Sigmoid colon (tissue), 7 donors: Measurements from ENCODE around the gene MRPL54. TPM values are rescaled to one million over a fixed set of nuclear protein-coding genes. Genes with fewer than 3 reads are reported as not detected.
"Not testable (repeated sequence)": the region's sequence is repeated elsewhere in the genome, so short reads cannot be mapped to it uniquely, and the experiment has no call there.

ENCODE experiments used
- DNase-seq: peaks from one replicate; pipeline ENCODE4 v3.0.0-alpha.2; 2019
- H3K27ac ChIP-seq, 4 donors: fragments of 200-600 bp; sonication (generic); one replicate each; pipeline ENCODE4 v1.5.1; 2016 to 2019; ENCODE audit warnings: mild to moderate bottlenecking in 1 of 4
- H3K27me3 ChIP-seq, 3 donors: fragments of 200-600 bp; sonication (generic); one replicate each; pipeline ENCODE4 v1.5.1; 2019; ENCODE audit warnings: mild to moderate bottlenecking in 1 of 3
- H3K36me3 ChIP-seq, 4 donors: fragments of 200-600 bp; sonication (generic); one replicate each; pipeline ENCODE4 v1.5.1; 2016 to 2019
- H3K4me1 ChIP-seq, 4 donors: fragments of 200-600 bp; sonication (generic); one replicate each; pipeline ENCODE4 v1.5.1; 2017 to 2019
- H3K4me3 ChIP-seq, 4 donors: fragments of 200-600 bp; sonication (generic); one replicate each; pipeline ENCODE4 v1.5.1; 2017 to 2019; ENCODE audit warnings: mild to moderate bottlenecking in 2 of 4, moderate library complexity in 1 of 4
- H3K9me3 ChIP-seq, 4 donors: fragments of 200-600 bp in 3 of 4; sonication (generic) in 3 of 4; one replicate each; pipeline versions ENCODE4 v1.5.1 to v1.6.1; 2013 to 2019
- CTCF ChIP-seq, 4 experiments: fragments of 450-650 bp in 3 of 4; fragments of 200-600 bp in 1 of 4; IDR thresholded peaks; one replicate each; pipeline ENCODE4 v1.5.1; 2016 to 2019; ENCODE audit warnings: antibody characterized with exemption in 4 of 4, mild to moderate bottlenecking in 3 of 4, moderate library complexity in 2 of 4
- EP300 ChIP-seq, 4 donors: sonication (generic); formaldehyde crosslinking; IDR thresholded peaks; one replicate each; pipeline ENCODE4 v1.6.1; 2017; ENCODE audit warnings: antibody characterized with exemption in 4 of 4
- POLR2A ChIP-seq, 2 donors: fragments of 450-650 bp; IDR thresholded peaks; one replicate each; pipeline ENCODE4 v1.6.1; 2016; ENCODE audit warnings: antibody characterized with exemption in 2 of 2, mild to moderate bottlenecking in 2 of 2, moderate library complexity in 2 of 2
- POLR2AphosphoS5 ChIP-seq, 4 donors: sonication (generic); formaldehyde crosslinking; IDR thresholded peaks; one replicate each; pipeline ENCODE4 v1.6.1; 2017; ENCODE audit warnings: antibody characterized with exemption in 4 of 4
- WGBS, 2 donors: extraction: QIAGEN DNeasy Blood & Tissue Kit; methylation state at CpG; one replicate each; pipeline ENCODE4 v1.1.7; 2013; 5-methylcytosine and 5-hydroxymethylcytosine counted together
- intact Hi-C: fragments of 100-400 bp; cut with DNase I; formaldehyde crosslinking; loops from one replicate; pipeline ENCODE4 v1.15.1; 2023
- polyA plus RNA-seq, 3 donors: library from polyadenylated mRNA; stranded (reverse); fragments of 200-250 nt; gene quantifications; one replicate each; pipeline ENCODE4 v1.2.3, GENCODE V29; 2013
- total RNA-seq, 4 donors: library from RNA; depleted of rRNA; stranded (reverse); fragments of >200 nt; gene quantifications; one replicate each; pipeline ENCODE4 v1.1.0, GENCODE V29; 2016
- donor health status: healthy with polysubstance abuse.
- donor health status: Bipolar disorder and iron deficiency.
- donor health status: healthy.

MRPL54 gene
- total and polyA plus RNA-seq, 7 donors = 80.6 to 185 (median 105) TPM

- 93 to 95% methylated on average over 12 of the region's 12 CpGs for WGBS, 2 donors
- Histone ChIP-seq H3K36me3 (peaks cover 13 to 43% (median 27%) of the 10 kb centered on the region in 4 donors), H3K9me3 (no peaks in the 10 kb centered on the region), H3K27me3 (no peaks in the 10 kb centered on the region), H3K4me3 (no peak overlapping the region), H3K27ac (no peak overlapping the region), H3K4me1 (peaks cover 0 to 30% (median 23%) of the 10 kb centered on the region in 4 donors)
- intact Hi-C loops = no loop called here
- DNase-seq = no peak
- no peak for TF ChIP-seq EP300 (IDR thresholded peaks at IDR 0.05)
- no peak for TF ChIP-seq CTCF (IDR thresholded peaks at IDR 0.05)
- no peak for TF ChIP-seq POLR2AphosphoS5 (IDR thresholded peaks at IDR 0.05)
- no peak for TF ChIP-seq POLR2A (IDR thresholded peaks at IDR 0.05)
Observed at GRCh38 chr19:3765121-3765520, 2.6 kb downstream of the MRPL54 start.

GRCh38 chr19:3765757-3766156 lies 3.3 kb downstream of the MRPL54 start:
- peaks cover 0 to 24% (median 17%) of the 10 kb centered on the region in 4 donors for H3K4me1 ChIP-seq
- H3K9me3 ChIP-seq, H3K27me3 ChIP-seq, intact Hi-C loops, H3K27ac ChIP-seq, DNase-seq, H3K4me3 ChIP-seq: not testable (repeated sequence)
- WGBS, 2 donors = 95 to 96% methylated on average over 5 of the region's 5 CpGs
- H3K36me3 ChIP-seq = peaks cover 13 to 43% (median 27%) of the 10 kb centered on the region in 4 donors

GRCh38 chr19:3766520-3766919 lies 4.0 kb downstream of the MRPL54 start:
- H3K36me3 ChIP-seq = peaks cover 13 to 43% (median 27%) of the 10 kb centered on the region in 4 donors
- peaks cover 0 to 20% (median 13%) of the 10 kb centered on the region in 4 donors for H3K4me1 ChIP-seq
- TF ChIP-seq POLR2AphosphoS5 (IDR thresholded peaks at IDR 0.05) (no peak), POLR2A (IDR thresholded peaks at IDR 0.05) (no peak)
- no peak overlapping the region for H3K4me3 ChIP-seq
- 76 to 87% methylated on average over 7 of the region's 7 CpGs for WGBS, 2 donors
- peaks cover 0 to 4% (median 0%) of the 10 kb centered on the region in 3 donors for H3K27me3 ChIP-seq
- peak; percentile 63 for DNase-seq
- intact Hi-C loops = no loop called here
- no peaks in the 10 kb centered on the region for H3K9me3 ChIP-seq
- H3K27ac ChIP-seq = no peak overlapping the region

- Histone ChIP-seq H3K4me3 (no peak overlapping the region), H3K36me3 (peaks cover 13 to 43% (median 27%) of the 10 kb centered on the region in 4 donors), H3K27ac (no peak overlapping the region), H3K27me3 (peaks cover 0 to 8% (median 0%) of the 10 kb centered on the region in 3 donors), H3K9me3 (no peaks in the 10 kb centered on the region), H3K4me1 (peaks cover 0 to 14% (median 8%) of the 10 kb centered on the region in 4 donors)
- 95 to 96% methylated on average over 23 of the region's 23 CpGs for WGBS, 2 donors
- no peak for DNase-seq
- TF ChIP-seq POLR2A (IDR thresholded peaks at IDR 0.05) (no peak), CTCF (IDR thresholded peaks at IDR 0.05) (no peak), EP300 (IDR thresholded peaks at IDR 0.05) (no peak), POLR2AphosphoS5 (IDR thresholded peaks at IDR 0.05) (no peak)
- intact Hi-C loops = no loop called here
Observed at GRCh38 chr19:3767050-3767449, 4.6 kb downstream of the MRPL54 start.

GRCh38 chr19:3768015-3768747 lies 5.7 kb downstream of the MRPL54 start:
- WGBS, 2 donors = 85 to 88% methylated on average over 25 of the region's 25 CpGs
- Histone ChIP-seq H3K27ac (no peak overlapping the region), H3K4me3 (no peak overlapping the region), H3K27me3 (peaks cover 0 to 10% (median 0%) of the 10 kb centered on the region in 3 donors), H3K4me1 (peaks cover 0 to 11% (median 4%) of the 10 kb centered on the region in 4 donors), H3K9me3 (no peaks in the 10 kb centered on the region), H3K36me3 (peaks cover 13 to 43% (median 27%) of the 10 kb centered on the region in 4 donors)
- TF ChIP-seq POLR2AphosphoS5 (IDR thresholded peaks at IDR 0.05) (no peak), CTCF (IDR thresholded peaks at IDR 0.05) (no peak), POLR2A (IDR thresholded peaks at IDR 0.05) (no peak), EP300 (IDR thresholded peaks at IDR 0.05) (no peak)
- intact Hi-C loops = no loop called here
- DNase-seq = no peak
